ENCODE measurements around the gene RNASEH2A.

DNA sequence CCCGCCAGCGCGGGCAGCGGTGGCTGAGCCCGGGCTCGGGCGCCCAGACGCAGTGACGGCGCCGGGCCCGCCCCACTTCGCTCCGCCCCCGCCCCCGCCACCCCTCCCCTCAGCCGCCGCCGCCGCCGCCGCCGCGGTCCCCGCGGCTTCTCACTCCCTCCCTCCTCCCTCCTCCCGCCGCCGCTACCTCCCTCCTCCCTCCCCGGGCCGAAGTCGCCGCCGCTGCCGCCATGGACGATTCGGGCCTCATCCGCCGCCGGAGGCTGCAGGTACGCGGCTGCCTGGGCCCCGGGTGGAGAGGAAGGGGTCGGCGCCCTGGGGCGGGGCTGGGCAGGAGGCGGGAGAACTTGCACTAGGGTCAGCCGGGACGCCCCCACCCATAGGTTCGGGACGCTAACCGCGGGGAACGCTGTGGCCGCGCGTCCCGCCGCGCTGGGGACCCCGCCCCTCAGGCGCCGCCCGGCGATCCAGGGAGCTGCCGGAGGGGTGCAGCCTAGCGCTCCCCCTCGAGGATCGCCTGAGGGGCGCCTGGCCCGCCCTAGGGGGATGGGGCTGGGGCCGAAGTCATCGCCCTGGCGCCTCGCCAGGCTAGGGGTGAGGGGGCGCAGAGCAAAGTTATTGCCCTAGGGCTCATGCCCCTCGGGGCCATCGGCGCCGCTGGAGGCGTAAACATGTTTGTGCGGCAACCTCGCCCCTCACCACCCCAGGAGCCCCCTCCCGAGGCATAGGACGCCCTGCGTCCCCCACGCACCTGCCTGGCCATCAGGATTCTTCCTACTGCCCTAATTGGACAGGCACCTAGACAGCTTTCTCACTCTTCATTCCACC, 27.6 kb downstream of the RNASEH2A start:
- TF ChIP-seq, protein P1, sequence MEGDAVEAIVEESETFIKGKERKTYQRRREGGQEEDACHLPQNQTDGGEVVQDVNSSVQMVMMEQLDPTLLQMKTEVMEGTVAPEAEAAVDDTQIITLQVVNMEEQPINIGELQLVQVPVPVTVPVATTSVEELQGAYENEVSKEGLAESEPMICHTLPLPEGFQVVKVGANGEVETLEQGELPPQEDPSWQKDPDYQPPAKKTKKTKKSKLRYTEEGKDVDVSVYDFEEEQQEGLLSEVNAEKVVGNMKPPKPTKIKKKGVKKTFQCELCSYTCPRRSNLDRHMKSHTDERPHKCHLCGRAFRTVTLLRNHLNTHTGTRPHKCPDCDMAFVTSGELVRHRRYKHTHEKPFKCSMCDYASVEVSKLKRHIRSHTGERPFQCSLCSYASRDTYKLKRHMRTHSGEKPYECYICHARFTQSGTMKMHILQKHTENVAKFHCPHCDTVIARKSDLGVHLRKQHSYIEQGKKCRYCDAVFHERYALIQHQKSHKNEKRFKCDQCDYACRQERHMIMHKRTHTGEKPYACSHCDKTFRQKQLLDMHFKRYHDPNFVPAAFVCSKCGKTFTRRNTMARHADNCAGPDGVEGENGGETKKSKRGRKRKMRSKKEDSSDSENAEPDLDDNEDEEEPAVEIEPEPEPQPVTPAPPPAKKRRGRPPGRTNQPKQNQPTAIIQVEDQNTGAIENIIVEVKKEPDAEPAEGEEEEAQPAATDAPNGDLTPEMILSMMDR (optimal IDR thresholded peaks at IDR 0.05 in 1 of 3, IDR thresholded peaks at IDR 0.05 in 1 of 3, conservative IDR thresholded peaks at IDR 0.05 in 1 of 3; ENCODE audit: extremely low read depth in 1 of 3, insufficient read depth in 2 of 3, low read length in 3 of 3) = no peak
- no peak for TF ChIP-seq EZH2 (IDR thresholded peaks at IDR 0.05; ENCODE audit: low read length)
